Tibial nerve (tissue), 3 donors: ENCODE measurements around the gene RAB8B.

Experiments used
- CTCF ChIP-seq, 5 experiments: fragments of 200-600 bp in 3 of 5; fragments of 450-650 bp in 2 of 5; sonication (generic) in 3 of 5; IDR thresholded peaks; one replicate each; pipeline ENCODE4 v1.5.1; 2016 to 2019; ENCODE audit warnings: antibody characterized with exemption in 5 of 5, mild to moderate bottlenecking in 3 of 5, moderate library complexity in 2 of 5
- POLR2A ChIP-seq, 2 donors: fragments of 450-650 bp; IDR thresholded peaks; one replicate each; pipeline ENCODE4 v1.6.1; 2017; ENCODE audit warnings: antibody characterized with exemption in 2 of 2, mild to moderate bottlenecking in 2 of 2, moderate library complexity in 2 of 2

DNA sequence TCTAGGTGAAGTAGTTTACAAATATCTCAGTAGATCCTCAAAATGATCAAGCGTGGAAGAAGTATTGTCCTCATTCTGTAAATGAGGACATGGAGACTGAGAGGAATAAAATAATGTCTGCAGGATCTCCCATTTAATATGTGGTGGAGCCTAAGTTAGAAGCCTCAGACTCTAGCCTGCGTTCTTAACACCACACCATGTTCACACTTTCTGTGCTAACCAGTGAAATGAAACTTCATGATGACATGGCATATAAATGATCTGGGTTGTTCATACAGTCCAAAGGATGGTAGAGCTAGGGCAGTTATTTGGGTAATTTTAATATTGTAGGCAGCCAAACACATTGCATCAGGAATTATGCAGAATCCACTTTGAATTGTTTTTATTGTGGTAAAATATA, 62.9 kb downstream of the RAB8B start:
- TF ChIP-seq POLR2A (IDR thresholded peaks at IDR 0.05) (no peak), CTCF (IDR thresholded peaks at IDR 0.05) (no peak)
